ENCODE results near the gene DPEP3.

GRCh38 chr16:67930191-67930590 lies 50.1 kb downstream of the DPEP3 start:
- TF ChIP-seq, protein P1, sequence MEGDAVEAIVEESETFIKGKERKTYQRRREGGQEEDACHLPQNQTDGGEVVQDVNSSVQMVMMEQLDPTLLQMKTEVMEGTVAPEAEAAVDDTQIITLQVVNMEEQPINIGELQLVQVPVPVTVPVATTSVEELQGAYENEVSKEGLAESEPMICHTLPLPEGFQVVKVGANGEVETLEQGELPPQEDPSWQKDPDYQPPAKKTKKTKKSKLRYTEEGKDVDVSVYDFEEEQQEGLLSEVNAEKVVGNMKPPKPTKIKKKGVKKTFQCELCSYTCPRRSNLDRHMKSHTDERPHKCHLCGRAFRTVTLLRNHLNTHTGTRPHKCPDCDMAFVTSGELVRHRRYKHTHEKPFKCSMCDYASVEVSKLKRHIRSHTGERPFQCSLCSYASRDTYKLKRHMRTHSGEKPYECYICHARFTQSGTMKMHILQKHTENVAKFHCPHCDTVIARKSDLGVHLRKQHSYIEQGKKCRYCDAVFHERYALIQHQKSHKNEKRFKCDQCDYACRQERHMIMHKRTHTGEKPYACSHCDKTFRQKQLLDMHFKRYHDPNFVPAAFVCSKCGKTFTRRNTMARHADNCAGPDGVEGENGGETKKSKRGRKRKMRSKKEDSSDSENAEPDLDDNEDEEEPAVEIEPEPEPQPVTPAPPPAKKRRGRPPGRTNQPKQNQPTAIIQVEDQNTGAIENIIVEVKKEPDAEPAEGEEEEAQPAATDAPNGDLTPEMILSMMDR (conservative IDR thresholded peaks at IDR 0.05; ENCODE audit: low read depth, low read length) = no peak
- no peak for TF ChIP-seq EZH2 (IDR thresholded peaks at IDR 0.05; ENCODE audit: low read length, unreplicated experiment)
- TF ChIP-seq EZH2phosphoT487 (IDR thresholded peaks at IDR 0.05; ENCODE audit: borderline replicate concordance, low read length) = no peak
